CD14-positive monocyte (primary cell): ENCODE results near the gene SLC1A7. TPM values are rescaled to one million over a fixed set of nuclear protein-coding genes. Genes with fewer than 3 reads are reported as not detected.

Experiments used
- DNase-seq, 3 donors: peaks; one replicate each; pipeline ENCODE4 v3.0.0-alpha.2; 2011 to 2022
- H2AFZ ChIP-seq: 2 replicates; pipeline ENCODE4 v1.6.0; 2012; ENCODE audit warnings: mild to moderate bottlenecking, low read depth, low read length, inconsistent platforms; ENCODE audit not compliant: insufficient read depth, poor library complexity, severe bottlenecking
- H3K27ac ChIP-seq, 2 donors: 1 replicate in 1 of 2; 2 replicates in 1 of 2; pipeline ENCODE4 v1.5.1; 2012 to 2013; ENCODE audit warnings: low read length in 2 of 2, control low read depth in 1 of 2, inconsistent platforms in 1 of 2, low read depth in 1 of 2, mild to moderate bottlenecking in 1 of 2
- H3K27me3 ChIP-seq, 2 donors: one replicate each; pipeline versions ENCODE4 v1.6.0 to v1.6.1; 2011 to 2013; ENCODE audit warnings: low read length in 2 of 2; ENCODE audit not compliant: control insufficient read depth in 2 of 2, insufficient read depth in 2 of 2
- H3K36me3 ChIP-seq, 2 donors: replicated peaks in 1 of 2; 1 replicate in 1 of 2; 2 replicates in 1 of 2; pipeline versions ENCODE4 v1.5.1 to v1.6.1; 2012 to 2013; ENCODE audit warnings: low read length in 2 of 2, control low read depth in 1 of 2, inconsistent platforms in 1 of 2, mild to moderate bottlenecking in 1 of 2; ENCODE audit not compliant: insufficient read depth in 2 of 2, control insufficient read depth in 1 of 2
- H3K4me1 ChIP-seq, 2 donors: 1 replicate in 1 of 2; 2 replicates in 1 of 2; pipeline versions ENCODE4 v1.5.1 to v1.6.1; 2012 to 2013; ENCODE audit warnings: low read length in 2 of 2, control low read depth in 1 of 2, inconsistent platforms in 1 of 2, mild to moderate bottlenecking in 1 of 2, moderate library complexity in 1 of 2; ENCODE audit not compliant: insufficient read depth in 2 of 2, control insufficient read depth in 1 of 2
- H3K4me2 ChIP-seq: replicated peaks from 2 replicates; pipeline ENCODE3; 2012; ENCODE audit warnings: low read length, moderate library complexity, mild to moderate bottlenecking; ENCODE audit not compliant: poor library complexity, severe bottlenecking; ENCODE audit errors: extremely low read depth
- H3K4me3 ChIP-seq, 3 experiments: fragments of 200-600 bp in 1 of 3; sonication (generic) in 1 of 3; replicated peaks in 1 of 3; 1 replicate in 2 of 3; 2 replicates in 1 of 3; pipeline ENCODE4 v1.5.1; 2011 to 2013; ENCODE audit warnings: low read length in 3 of 3, mild to moderate bottlenecking in 3 of 3, control low read depth in 2 of 3, low read depth in 2 of 3, inconsistent platforms in 1 of 3, moderate library complexity in 1 of 3
- H3K79me2 ChIP-seq: 2 replicates; pipeline ENCODE4 v1.6.0; 2012; ENCODE audit warnings: mild to moderate bottlenecking, control low read depth, inconsistent platforms, low read length, moderate library complexity; ENCODE audit not compliant: insufficient read depth
- H3K9ac ChIP-seq: 2 replicates; pipeline ENCODE4 v1.6.0; 2017; ENCODE audit warnings: low read length, mild to moderate bottlenecking; ENCODE audit not compliant: insufficient read depth, poor library complexity, severe bottlenecking
- H3K9me3 ChIP-seq, 2 donors: replicated peaks in 1 of 2; 1 replicate in 1 of 2; 2 replicates in 1 of 2; pipeline versions ENCODE4 v1.5.1 to v1.6.1; 2012 to 2013; ENCODE audit warnings: low read length in 2 of 2, control low read depth in 1 of 2; ENCODE audit not compliant: control insufficient read depth in 1 of 2, insufficient read depth in 1 of 2
- H4K20me1 ChIP-seq: 2 replicates; pipeline ENCODE4 v1.6.0; 2012; ENCODE audit warnings: mild to moderate bottlenecking, low read length, control low read depth, moderate library complexity; ENCODE audit not compliant: insufficient read depth
- H3K27ac Mint-ChIP-seq, 7 donors: one replicate each; pipeline ENCODE4 v1.8.0; 2020; ENCODE audit warnings: mild to moderate bottlenecking in 7 of 7, mixed read lengths in 7 of 7, moderate library complexity in 6 of 7, inconsistent platforms in 2 of 7
- H3K27me3 Mint-ChIP-seq, 3 donors: one replicate each; pipeline ENCODE4 v1.8.0; 2021 to 2022; ENCODE audit warnings: low read depth in 3 of 3, mild to moderate bottlenecking in 3 of 3, mixed read lengths in 3 of 3, moderate library complexity in 3 of 3, inconsistent platforms in 1 of 3
- H3K36me3 Mint-ChIP-seq, 2 donors: one replicate each; pipeline ENCODE4 v1.8.0; 2020; ENCODE audit warnings: mixed read lengths in 2 of 2, inconsistent platforms in 1 of 2, mild to moderate bottlenecking in 1 of 2
- H3K4me1 Mint-ChIP-seq: one replicate; pipeline ENCODE4 v1.8.0; 2020; ENCODE audit warnings: mild to moderate bottlenecking, mixed read lengths
- H3K4me3 Mint-ChIP-seq, 2 donors: one replicate each; pipeline ENCODE4 v1.8.0; 2020; ENCODE audit warnings: mild to moderate bottlenecking in 2 of 2, mixed read lengths in 2 of 2, moderate library complexity in 1 of 2
- H3K9me3 Mint-ChIP-seq, 7 donors: one replicate each; pipeline ENCODE4 v1.8.0; 2020 to 2022; ENCODE audit warnings: mixed read lengths in 7 of 7, mild to moderate bottlenecking in 6 of 7, moderate library complexity in 6 of 7, inconsistent platforms in 2 of 7
- WGBS: methylation state at CpG from one replicate; pipeline ENCODE4 v1.1.5; 2013; ENCODE audit warnings: missing lambda C conversion rate; ENCODE audit not compliant: insufficient coverage; 5-methylcytosine and 5-hydroxymethylcytosine counted together
- intact Hi-C, 2 donors: fragments of 100-400 bp; cut with micrococcal nuclease; formaldehyde crosslinking; loops; one replicate each; pipeline versions ENCODE4 v1.15.0 to v1.15.1; 2023
- polyA plus RNA-seq, 3 donors: library from polyadenylated mRNA; depleted of rRNA in 1 of 3; unstranded in 2 of 3; stranded (reverse) in 1 of 3; fragments of 300-500 nt in 2 of 3; fragments of >200 nt in 1 of 3; fragmentation: Illumina TruSeq in 2 of 3; gene quantifications; 1 replicate in 2 of 3; 2 replicates in 1 of 3; pipeline ENCODE4 v1.2.3, GENCODE V29; 2012 to 2021
- TF ChIP-seq, protein P1 (sequence below): fragments of 200-600 bp; IDR thresholded peaks from one replicate; pipeline ENCODE4 v1.8.0; 2022; ENCODE audit warnings: antibody characterized with exemption, mild to moderate bottlenecking

The SLC1A7 gene
- polyA plus RNA-seq, 3 donors = not detected

DNA sequence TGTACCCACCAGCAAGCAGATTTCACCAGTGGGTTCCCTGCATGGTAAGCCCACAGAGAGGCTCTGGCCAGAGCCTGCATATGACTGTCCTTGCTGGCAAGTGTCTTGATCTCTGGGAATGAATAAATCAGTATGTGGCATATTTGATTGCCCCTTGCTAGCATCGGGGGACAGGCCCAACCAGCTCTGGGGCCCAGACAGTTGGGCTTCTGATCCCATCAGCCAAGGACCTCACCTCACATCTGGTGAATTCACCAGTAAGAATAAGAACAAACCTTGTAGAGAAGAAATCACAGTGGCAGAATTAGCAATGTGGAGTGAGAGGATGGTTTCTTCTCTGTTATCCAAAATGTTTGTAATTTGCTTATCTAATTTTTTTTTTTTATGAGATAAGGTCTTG is 15.9 kb downstream of the SLC1A7 start:
- no peaks in the 10 kb centered on the region for H3K9me3 ChIP-seq
- WGBS = no CpG with 5 or more reads among the region's 1 CpG
- Mint-ChIP-seq H3K36me3 (no peaks in the 10 kb centered on the region), H3K4me1 (no peaks in the 10 kb centered on the region), H3K27ac (no peak overlapping the region), H3K9me3 (peaks cover 0 to 2% (median 0%) of the 10 kb centered on the region in 7 donors), H3K27me3 (peaks cover 3 to 7% (median 6%) of the 10 kb centered on the region in 3 donors), H3K4me3 (no peak overlapping the region)
- TF ChIP-seq, protein P1, sequence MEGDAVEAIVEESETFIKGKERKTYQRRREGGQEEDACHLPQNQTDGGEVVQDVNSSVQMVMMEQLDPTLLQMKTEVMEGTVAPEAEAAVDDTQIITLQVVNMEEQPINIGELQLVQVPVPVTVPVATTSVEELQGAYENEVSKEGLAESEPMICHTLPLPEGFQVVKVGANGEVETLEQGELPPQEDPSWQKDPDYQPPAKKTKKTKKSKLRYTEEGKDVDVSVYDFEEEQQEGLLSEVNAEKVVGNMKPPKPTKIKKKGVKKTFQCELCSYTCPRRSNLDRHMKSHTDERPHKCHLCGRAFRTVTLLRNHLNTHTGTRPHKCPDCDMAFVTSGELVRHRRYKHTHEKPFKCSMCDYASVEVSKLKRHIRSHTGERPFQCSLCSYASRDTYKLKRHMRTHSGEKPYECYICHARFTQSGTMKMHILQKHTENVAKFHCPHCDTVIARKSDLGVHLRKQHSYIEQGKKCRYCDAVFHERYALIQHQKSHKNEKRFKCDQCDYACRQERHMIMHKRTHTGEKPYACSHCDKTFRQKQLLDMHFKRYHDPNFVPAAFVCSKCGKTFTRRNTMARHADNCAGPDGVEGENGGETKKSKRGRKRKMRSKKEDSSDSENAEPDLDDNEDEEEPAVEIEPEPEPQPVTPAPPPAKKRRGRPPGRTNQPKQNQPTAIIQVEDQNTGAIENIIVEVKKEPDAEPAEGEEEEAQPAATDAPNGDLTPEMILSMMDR = no peak
- intact Hi-C loops = no loop called here
- no peak overlapping the region for H3K4me3 ChIP-seq
- no peaks in the 10 kb centered on the region for H3K4me1 ChIP-seq
- H3K36me3 ChIP-seq = no peaks in the 10 kb centered on the region
- H3K27ac ChIP-seq = no peak overlapping the region
- H3K79me2 ChIP-seq = no peaks in the 10 kb centered on the region
- no peak for DNase-seq
- no peak overlapping the region for H2AFZ ChIP-seq
- H3K4me2 ChIP-seq = no peak overlapping the region
- no peak overlapping the region for H3K9ac ChIP-seq
- no peaks in the 10 kb centered on the region for H4K20me1 ChIP-seq
- H3K27me3 ChIP-seq = no peaks in the 10 kb centered on the region

DNA sequence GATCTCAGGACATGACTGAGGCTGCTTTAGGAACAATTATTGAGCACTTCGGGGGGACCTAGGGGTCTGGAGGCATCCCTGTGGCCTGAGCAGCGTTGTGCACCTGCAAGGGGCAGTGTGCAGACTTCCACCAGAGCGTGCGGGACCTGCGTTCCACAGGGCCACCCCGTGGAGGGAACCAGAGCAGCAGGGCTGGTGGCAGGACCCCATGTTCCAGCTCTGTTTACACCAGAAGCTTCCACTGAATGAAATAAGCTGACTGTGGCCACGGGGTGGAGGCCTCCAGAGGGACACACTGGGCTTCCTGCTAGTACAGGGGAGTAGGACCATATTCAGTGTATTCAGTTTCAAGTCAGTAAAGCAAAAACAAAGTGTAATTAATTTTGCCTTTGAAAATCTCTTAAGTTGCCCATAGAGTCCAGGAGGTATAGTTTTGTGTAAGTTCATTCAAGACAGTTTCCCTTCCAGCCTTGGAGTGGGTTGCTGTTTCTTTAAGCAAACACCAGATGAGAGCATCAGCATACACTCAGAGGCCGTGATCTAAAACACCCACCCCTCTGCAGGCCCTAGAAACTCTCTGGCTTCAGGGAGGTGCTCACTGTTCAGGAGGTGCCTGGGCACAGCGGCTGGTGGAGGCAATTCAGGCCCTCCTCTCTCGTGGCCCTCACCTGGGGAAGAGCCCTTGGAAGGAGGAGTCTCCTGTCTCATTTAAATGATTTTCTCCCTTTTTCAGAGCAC is 16.6 kb downstream of the SLC1A7 start:
- Histone ChIP-seq H3K36me3 (no peaks in the 10 kb centered on the region), H3K9me3 (no peaks in the 10 kb centered on the region), H3K27ac (no peak overlapping the region), H4K20me1 (no peaks in the 10 kb centered on the region), H3K4me2 (no peak overlapping the region), H3K27me3 (no peaks in the 10 kb centered on the region), H2AFZ (no peak overlapping the region), H3K9ac (no peak overlapping the region), H3K79me2 (no peaks in the 10 kb centered on the region), H3K4me1 (no peaks in the 10 kb centered on the region), H3K4me3 (no peak overlapping the region)
- intact Hi-C loops = no loop called here
- Mint-ChIP-seq H3K4me3 (no peak overlapping the region), H3K4me1 (no peaks in the 10 kb centered on the region), H3K27ac (no peak overlapping the region), H3K36me3 (no peaks in the 10 kb centered on the region), H3K27me3 (peaks cover 3 to 7% (median 6%) of the 10 kb centered on the region in 3 donors), H3K9me3 (peaks cover 0 to 2% (median 0%) of the 10 kb centered on the region in 7 donors)
- 95% methylated on average over 7 of the region's 10 CpGs for WGBS
- DNase-seq = no peak
- TF ChIP-seq, protein P1 = no peak
